ENCODE measurements around the gene ZRANB1.
A peak's percentile ranks its signal among the peaks of the same experiment; 100 is the strongest.

ZRANB1 gene

DNA sequence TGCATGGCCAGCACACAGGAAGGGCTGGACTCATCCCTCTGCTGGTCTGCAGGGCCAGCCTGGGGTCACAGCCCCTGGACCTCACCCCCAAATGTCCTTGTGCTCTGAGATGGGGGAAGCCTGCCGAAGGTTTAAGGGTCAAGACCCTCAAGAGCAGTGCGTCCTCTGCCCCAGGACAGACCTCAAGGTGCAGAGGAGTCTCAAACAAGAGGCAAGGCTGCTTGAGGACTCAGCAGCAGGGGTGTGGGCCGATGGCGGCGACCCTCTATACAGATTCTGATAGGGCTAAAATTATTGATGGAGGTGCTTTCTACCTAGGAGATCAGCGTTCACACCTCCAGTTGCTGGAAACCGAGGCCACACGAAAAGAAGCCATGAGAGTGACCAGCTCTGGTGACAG lies 80.7 kb downstream of the ZRANB1 start:
- Histone ChIP-seq H3K9ac (ENCODE audit: low read length) (no peak overlapping the region), H3K4me3 (ENCODE audit: low read length) (no peak overlapping the region), H3K27me3 (ENCODE audit: control insufficient read depth, insufficient read depth, low read length) (no peaks in the 10 kb centered on the region), H3K36me3 (ENCODE audit: control insufficient read depth, insufficient read depth, low read length) (no peaks in the 10 kb centered on the region), H3K9me3 (ENCODE audit: control insufficient read depth, low read length) (no peaks in the 10 kb centered on the region), H3K4me1 (ENCODE audit: control insufficient read depth, insufficient read depth, low read length) (peaks cover 55% of the 10 kb centered on the region)

DNA sequence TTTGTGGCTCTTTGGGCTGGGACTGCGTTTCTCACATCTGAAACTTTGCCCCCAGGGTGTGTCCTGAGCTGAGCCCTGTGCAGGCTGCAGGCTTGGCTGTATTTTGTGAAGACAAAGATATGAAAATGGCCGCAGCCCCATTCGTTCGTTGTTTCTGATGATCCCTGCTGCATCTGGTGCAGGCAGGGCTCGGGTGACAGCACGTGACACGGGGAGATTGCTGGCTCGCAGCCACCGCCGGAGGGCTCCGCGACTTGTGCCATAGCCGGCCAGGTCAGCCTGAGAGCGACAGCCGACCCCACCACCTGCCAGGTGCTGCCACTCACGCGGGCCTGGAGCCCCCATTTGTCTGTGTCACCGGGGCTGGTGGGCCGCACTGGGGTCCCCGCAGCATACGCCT lies 81.3 kb downstream of the ZRANB1 start:
- no peak overlapping the region for H3K4me3 ChIP-seq (ENCODE audit: low read length)
- peaks cover 51% of the 10 kb centered on the region for H3K4me1 ChIP-seq (ENCODE audit: control insufficient read depth, insufficient read depth, low read length)

DNA sequence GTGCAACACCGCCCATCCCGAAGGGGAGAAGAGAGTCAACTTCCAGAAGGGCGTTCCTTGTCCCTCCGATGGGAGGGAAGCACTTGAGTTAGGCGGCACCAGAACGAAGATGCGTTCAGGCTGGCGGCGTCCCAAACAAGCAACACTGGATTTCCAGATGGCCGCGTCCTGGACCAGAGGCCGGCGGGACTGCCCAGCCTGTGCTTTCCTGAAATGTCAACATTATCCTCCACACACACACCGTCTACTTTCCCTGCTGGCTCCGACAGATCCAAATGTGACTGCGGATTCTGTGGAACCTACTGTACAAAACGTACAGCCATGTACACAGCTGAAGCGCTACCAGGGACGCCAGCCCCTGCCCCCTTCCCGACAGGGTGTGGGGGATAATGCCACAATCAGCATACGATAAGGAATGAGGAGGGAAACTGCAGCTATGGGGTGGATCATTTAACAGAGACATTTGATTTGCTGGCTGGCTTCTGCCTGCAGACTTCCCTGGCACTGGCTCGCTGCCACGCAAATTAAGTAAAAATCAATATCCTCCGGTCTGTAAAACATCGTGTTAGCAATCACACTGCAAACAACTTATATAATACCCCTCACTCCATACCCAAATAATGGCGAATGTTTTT lies 82.1 kb downstream of the ZRANB1 start:
- Histone ChIP-seq H3K9me3 (ENCODE audit: control insufficient read depth, low read length) (no peaks in the 10 kb centered on the region), H3K27me3 (ENCODE audit: control insufficient read depth, insufficient read depth, low read length) (no peaks in the 10 kb centered on the region), H3K4me1 (ENCODE audit: control insufficient read depth, insufficient read depth, low read length) (peaks cover 54% of the 10 kb centered on the region), H3K9ac (ENCODE audit: low read length) (peak overlapping the region; percentile 18), H3K36me3 (ENCODE audit: control insufficient read depth, insufficient read depth, low read length) (no peaks in the 10 kb centered on the region), H3K4me3 (ENCODE audit: low read length) (no peak overlapping the region)

More for the DNA sequence above, 81.3 kb downstream of the ZRANB1 start:
- Histone ChIP-seq H3K36me3 (ENCODE audit: control insufficient read depth, insufficient read depth, low read length) (no peaks in the 10 kb centered on the region), H3K9me3 (ENCODE audit: control insufficient read depth, low read length) (no peaks in the 10 kb centered on the region), H3K27me3 (ENCODE audit: control insufficient read depth, insufficient read depth, low read length) (no peaks in the 10 kb centered on the region), H3K9ac (ENCODE audit: low read length) (peak overlapping the region; percentile 18)

DNA sequence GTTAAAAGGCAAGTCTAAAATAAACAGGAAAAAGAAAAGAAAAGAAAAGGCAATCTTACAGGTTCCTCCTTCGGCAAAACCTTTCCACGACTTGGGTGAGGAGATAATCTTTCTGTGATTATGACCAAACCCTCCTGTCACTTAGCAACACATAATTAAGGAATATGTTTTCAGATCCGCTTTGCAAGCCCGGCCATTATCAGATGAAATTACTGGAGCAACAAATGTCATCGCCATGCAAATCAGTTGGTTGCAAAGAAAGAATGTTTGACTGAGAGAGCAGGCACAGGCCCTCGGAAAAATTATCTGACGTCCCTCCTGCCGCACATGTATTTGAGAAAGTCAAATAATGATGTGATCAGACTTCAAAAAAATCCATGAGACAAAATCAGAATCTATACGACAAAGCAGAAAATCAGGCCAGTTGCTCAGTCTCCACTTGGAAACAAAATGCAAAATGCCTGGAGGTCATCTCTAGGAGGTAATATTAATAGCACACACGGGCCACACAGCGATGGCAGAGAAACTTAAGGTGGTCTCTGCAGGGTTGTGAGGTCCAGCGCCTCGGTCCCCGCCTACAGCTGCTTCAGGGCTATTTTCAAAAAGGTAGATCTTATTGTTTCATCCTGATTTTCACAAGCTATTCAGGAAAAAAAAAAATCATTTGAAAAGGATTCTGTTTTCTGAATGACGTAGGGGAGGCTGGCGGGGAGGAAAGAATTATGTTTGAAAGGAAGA lies 82.7 kb downstream of the ZRANB1 start:
- Histone ChIP-seq H3K9ac (ENCODE audit: low read length) (peak overlapping the region; percentile 18), H3K27me3 (ENCODE audit: control insufficient read depth, insufficient read depth, low read length) (no peaks in the 10 kb centered on the region), H3K9me3 (ENCODE audit: control insufficient read depth, low read length) (no peaks in the 10 kb centered on the region), H3K4me3 (ENCODE audit: low read length) (no peak overlapping the region), H3K36me3 (ENCODE audit: control insufficient read depth, insufficient read depth, low read length) (no peaks in the 10 kb centered on the region), H3K4me1 (ENCODE audit: control insufficient read depth, insufficient read depth, low read length) (peaks cover 60% of the 10 kb centered on the region)

DNA sequence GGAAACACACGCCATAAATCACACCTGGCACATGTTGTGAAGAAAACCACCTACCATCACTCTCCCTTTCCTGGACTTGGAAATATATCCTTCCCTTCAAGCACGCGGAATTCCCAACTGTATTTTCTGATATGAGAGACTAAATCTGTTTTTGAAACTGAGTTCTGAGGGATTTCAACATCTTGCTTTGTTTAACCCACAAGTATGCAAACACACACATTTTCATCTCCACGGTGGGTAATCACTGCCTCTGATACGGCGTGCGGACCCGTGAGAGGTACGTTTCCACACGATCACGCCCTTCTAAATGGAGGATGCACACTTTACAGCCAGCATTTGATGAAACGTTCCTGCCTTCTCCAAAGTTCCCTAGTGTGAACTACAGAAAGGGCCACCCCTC lies 83.4 kb downstream of the ZRANB1 start:
- Histone ChIP-seq H3K9ac (ENCODE audit: low read length) (no peak overlapping the region), H3K36me3 (ENCODE audit: control insufficient read depth, insufficient read depth, low read length) (no peaks in the 10 kb centered on the region), H3K4me3 (ENCODE audit: low read length) (no peak overlapping the region), H3K27me3 (ENCODE audit: control insufficient read depth, insufficient read depth, low read length) (no peaks in the 10 kb centered on the region), H3K4me1 (ENCODE audit: control insufficient read depth, insufficient read depth, low read length) (peaks cover 64% of the 10 kb centered on the region), H3K9me3 (ENCODE audit: control insufficient read depth, low read length) (no peaks in the 10 kb centered on the region)

DNA sequence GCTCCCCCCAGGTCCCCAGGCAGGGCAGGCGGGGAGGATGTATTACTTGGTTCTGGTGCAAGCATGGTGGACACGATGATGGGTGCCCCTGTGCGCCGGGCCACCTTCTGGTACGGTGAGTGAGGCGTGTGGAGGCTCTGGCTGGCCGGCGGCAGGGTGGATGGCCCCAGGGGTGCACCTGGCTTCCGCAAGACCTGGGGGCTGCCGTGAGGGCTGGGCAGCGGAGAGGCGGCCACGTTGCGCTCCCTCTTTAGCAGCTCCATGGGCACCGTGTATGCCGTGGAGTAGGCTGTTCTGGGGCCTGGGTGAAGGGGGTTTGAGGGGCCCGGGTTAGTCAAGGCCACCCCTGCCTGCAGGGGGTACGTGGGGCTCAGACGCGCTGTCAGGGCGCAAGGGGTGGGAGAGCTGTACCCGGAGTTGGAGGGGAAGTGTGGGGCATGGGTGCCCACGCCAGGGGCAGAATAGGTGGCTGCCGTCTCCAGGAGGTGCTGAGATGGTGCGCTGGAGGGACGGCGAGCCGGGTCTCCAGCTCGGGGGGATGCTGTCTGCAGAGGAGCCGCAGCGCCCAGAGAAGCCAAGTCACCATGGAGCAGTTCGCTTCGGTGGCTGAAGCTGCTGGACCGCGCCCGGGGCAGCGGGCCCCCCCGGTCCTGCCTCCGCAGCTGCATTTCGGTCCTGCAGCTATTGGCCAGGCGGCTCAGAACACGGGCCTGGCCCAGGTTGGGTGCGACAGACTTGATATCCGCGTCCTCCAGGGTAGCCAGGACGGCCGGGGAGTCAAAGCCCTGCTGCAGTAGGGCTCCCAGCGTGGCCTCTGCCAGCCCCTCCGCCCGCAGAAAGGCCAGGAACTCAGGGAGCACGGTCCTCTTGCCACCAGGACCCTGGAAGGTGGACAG lies 84.4 kb downstream of the ZRANB1 start:
- peaks cover 63% of the 10 kb centered on the region for H3K4me1 ChIP-seq (ENCODE audit: control insufficient read depth, insufficient read depth, low read length)
- H3K9ac ChIP-seq (ENCODE audit: low read length): no peak overlapping the region
- H3K27me3 ChIP-seq (ENCODE audit: control insufficient read depth, insufficient read depth, low read length): no peaks in the 10 kb centered on the region
- H3K36me3 ChIP-seq (ENCODE audit: control insufficient read depth, insufficient read depth, low read length): no peaks in the 10 kb centered on the region
- H3K9me3 ChIP-seq (ENCODE audit: control insufficient read depth, low read length): no peaks in the 10 kb centered on the region
- no peak overlapping the region for H3K4me3 ChIP-seq (ENCODE audit: low read length)

DNA sequence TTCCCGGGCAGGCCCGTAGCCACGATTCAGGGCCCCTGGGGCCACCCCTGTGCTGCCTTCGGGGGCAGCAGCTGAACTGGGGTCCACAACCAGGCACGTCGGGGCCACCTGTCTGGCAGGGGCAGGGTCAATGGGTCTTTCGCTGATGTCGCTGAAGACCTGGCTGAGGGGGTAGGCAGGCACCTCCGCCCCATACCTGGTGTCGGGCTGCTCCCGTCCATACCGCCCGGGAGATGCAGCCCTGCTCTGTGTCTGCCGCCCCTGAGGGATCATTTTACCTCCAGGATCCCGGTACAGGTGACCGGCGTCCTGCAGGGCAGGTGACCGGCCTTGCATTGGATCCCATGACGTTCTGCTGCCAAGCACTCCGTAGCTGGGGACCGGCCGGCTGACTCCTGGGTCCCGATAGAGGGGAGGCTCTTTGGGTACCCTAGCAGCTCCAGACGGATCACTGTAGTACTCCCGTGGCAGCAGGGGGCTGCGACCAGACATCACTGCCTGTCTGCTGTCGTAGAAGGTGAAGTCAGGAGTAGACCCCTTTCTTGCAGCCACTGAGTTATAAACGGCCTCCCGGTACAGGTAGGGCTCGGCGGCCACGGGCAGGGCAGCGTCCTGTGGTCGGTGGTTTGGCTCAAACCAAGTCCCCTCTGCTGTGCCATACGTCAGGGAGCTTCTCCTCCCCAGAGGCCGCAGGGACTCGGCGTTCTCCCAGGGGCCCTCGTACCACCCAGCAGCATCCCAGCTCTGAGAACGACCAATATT lies 85.2 kb downstream of the ZRANB1 start:
- Histone ChIP-seq H3K4me3 (ENCODE audit: low read length) (no peak overlapping the region), H3K27me3 (ENCODE audit: control insufficient read depth, insufficient read depth, low read length) (no peaks in the 10 kb centered on the region), H3K4me1 (ENCODE audit: control insufficient read depth, insufficient read depth, low read length) (peaks cover 62% of the 10 kb centered on the region), H3K9me3 (ENCODE audit: control insufficient read depth, low read length) (no peaks in the 10 kb centered on the region), H3K9ac (ENCODE audit: low read length) (no peak overlapping the region), H3K36me3 (ENCODE audit: control insufficient read depth, insufficient read depth, low read length) (no peaks in the 10 kb centered on the region)

DNA sequence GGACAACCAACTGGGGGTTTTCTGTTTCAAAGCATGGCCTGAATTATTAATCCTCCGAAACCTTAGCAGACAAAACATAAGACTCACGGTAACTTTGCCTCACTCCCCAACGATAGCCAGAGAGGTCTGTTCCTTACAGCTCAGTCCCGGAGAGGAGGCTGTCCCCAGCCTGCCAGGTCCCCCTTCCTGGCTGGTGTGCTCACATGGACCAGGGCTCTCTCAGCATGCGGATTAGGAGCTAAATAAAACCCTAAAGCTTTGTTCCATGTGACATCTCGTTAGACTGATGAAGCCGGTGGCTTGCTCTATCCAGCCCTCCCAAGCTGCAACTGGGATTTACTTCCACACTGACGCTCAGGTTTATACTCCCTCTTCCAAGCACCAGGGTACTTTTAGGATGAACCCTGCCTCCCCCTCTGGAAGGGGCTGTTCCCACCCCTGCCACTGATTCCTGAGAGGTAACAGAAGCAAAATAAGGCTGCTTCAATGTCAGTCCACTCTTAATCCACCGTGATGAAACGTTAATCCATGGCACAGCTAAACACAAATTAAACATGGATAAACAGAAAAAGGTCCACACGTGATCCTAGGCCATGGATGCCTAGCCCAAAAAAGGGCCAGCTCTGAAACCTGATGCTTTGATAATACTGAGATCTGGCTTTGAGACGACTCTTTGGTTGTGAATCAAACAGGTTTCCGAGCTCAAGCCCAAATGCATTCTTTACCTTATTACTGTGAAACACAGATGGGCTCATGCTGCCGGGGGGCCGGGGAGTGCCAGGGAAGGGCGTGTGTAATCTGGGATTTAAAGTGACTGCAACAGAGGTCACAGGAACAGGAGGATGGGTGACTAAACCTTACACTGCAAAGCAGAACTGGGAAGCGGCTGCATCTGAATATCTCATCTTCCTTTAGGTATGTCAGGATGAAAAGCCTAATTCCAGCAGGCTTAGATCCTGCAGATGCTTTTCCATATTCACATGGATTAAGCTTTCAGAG lies 86.2 kb downstream of the ZRANB1 start:
- H3K27me3 ChIP-seq (ENCODE audit: control insufficient read depth, insufficient read depth, low read length): no peaks in the 10 kb centered on the region
- no peaks in the 10 kb centered on the region for H3K9me3 ChIP-seq (ENCODE audit: control insufficient read depth, low read length)
- H3K36me3 ChIP-seq (ENCODE audit: control insufficient read depth, insufficient read depth, low read length): no peaks in the 10 kb centered on the region
- H3K4me3 ChIP-seq (ENCODE audit: low read length): no peak overlapping the region
- no peak overlapping the region for H3K9ac ChIP-seq (ENCODE audit: low read length)
- H3K4me1 ChIP-seq (ENCODE audit: control insufficient read depth, insufficient read depth, low read length): peaks cover 56% of the 10 kb centered on the region

DNA sequence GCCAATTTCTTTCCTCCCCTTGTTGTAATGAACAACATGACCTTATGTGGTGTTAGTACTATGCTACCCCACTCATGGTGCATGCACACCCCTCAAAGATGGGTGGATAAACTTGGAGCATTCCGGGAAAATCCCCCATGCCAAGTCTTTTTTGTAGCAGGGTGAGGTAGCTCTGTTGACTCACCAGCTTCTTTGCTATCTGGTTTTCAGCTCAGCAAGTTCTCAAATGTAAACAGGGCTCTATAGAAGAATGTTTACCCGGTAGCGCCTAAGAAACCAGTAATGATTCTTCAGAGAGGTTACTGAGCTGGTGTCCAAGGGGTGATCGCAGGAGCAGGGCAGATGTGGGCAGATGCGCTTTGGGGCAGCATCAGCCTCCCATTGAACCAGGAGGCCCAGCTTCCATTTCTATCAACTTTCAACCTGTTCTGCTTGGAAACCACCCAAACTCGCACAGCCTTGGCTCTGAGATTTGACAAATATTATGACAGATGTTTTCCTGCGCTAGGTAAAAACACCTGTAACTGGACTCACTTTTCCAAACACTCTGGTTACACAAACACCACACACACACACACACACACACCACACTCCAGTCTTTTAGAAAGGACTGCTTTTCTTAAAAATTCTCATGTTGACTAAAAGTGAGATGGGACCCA lies 87.8 kb downstream of the ZRANB1 start:
- no peaks in the 10 kb centered on the region for H3K27me3 ChIP-seq (ENCODE audit: control insufficient read depth, insufficient read depth, low read length)
- H3K4me3 ChIP-seq (ENCODE audit: low read length): no peak overlapping the region
- H3K9me3 ChIP-seq (ENCODE audit: control insufficient read depth, low read length): no peaks in the 10 kb centered on the region
- H3K4me1 ChIP-seq (ENCODE audit: control insufficient read depth, insufficient read depth, low read length): peaks cover 50% of the 10 kb centered on the region
- no peak overlapping the region for H3K9ac ChIP-seq (ENCODE audit: low read length)
- H3K36me3 ChIP-seq (ENCODE audit: control insufficient read depth, insufficient read depth, low read length): no peaks in the 10 kb centered on the region

DNA sequence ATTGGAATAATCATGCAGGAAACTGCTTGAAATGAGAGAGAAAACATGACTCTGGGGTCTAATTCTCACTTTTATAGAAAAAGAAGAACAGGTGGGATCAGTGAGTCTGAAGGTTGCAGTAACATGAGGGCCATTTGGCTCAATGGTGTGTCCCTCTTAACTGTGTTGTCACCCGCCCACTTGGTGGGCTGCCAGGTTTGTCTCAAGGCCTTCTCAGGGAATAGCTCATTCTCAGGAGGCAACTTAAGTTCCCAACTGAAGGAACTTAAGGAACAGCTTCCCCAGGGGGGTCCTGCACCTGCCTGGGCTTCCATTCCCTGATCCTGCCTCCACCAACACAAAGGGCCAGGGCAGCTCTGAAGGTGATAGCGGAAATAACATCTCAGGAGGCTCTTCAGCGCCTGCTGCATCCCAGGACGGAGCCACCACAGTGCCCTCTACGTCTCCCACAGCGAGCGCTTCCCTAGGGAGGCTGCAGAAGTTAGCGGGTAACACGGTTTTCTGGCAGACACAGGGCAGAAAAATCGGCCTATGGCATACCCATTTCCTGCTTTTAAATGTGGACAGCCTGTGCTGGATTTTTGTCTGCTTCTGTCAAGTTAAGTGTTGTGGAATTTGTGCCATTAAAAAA lies 88.8 kb downstream of the ZRANB1 start:
- Histone ChIP-seq H3K9ac (ENCODE audit: low read length) (no peak overlapping the region), H3K9me3 (ENCODE audit: control insufficient read depth, low read length) (no peaks in the 10 kb centered on the region), H3K4me3 (ENCODE audit: low read length) (no peak overlapping the region), H3K36me3 (ENCODE audit: control insufficient read depth, insufficient read depth, low read length) (no peaks in the 10 kb centered on the region), H3K27me3 (ENCODE audit: control insufficient read depth, insufficient read depth, low read length) (no peaks in the 10 kb centered on the region), H3K4me1 (ENCODE audit: control insufficient read depth, insufficient read depth, low read length) (peaks cover 57% of the 10 kb centered on the region)
